SU-DHL-6 (cell line): ENCODE measurements around the gene G3BP1.

Experiments used
- CTCF ChIP-seq: fragments of 200-600 bp; sonication (generic); IDR thresholded peaks from one replicate; pipeline ENCODE4 v1.5.1; 2017; ENCODE audit warnings: antibody characterized with exemption, mild to moderate bottlenecking, low read length, moderate library complexity; ENCODE audit not compliant: insufficient read depth, poor library complexity, severe bottlenecking
- EZH2phosphoT487 ChIP-seq: fragments of 200-600 bp; sonication (generic), shearing (Covaris generic); conservative IDR thresholded peaks from 2 replicates; pipeline ENCODE4 v1.6.1; 2018; ENCODE audit warnings: mild to moderate bottlenecking, antibody characterized with exemption, low read length, moderate library complexity, mixed read lengths

DNA sequence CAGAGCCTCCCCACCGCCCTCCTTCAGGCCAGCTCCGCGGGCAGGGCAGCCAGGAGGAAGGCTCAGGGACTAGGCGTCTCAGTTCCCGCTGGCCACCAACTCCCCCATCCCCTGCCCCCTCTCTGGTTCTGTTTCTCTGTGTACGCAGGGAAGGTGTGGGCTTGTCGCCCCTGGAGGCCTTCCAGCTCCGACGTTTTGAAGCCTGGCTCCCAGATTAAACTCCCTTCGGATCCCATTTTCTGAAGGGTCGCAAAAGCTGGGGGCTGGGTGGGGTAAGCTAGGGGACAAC is 13.7 kb upstream of the G3BP1 start:
- no peak for TF ChIP-seq CTCF
- no peak for TF ChIP-seq EZH2phosphoT487
